Ovary (tissue), 3 donors: ENCODE results near the gene BRD4.

Experiments
- CTCF ChIP-seq, 3 donors: fragments of 450-650 bp in 2 of 3; fragments of 200-600 bp in 1 of 3; IDR thresholded peaks; one replicate each; pipeline versions ENCODE4 v1.5.1 to v1.8.0; 2016 to 2022; ENCODE audit warnings: antibody characterized with exemption in 3 of 3, mild to moderate bottlenecking in 1 of 3
- EP300 ChIP-seq: sonication (generic); formaldehyde crosslinking; IDR thresholded peaks from one replicate; pipeline ENCODE4 v1.6.1; 2017; ENCODE audit warnings: antibody characterized with exemption
- POLR2A ChIP-seq: fragments of 450-650 bp; IDR thresholded peaks from one replicate; pipeline ENCODE4 v1.6.1; 2017; ENCODE audit warnings: antibody characterized with exemption, mild to moderate bottlenecking, moderate library complexity
- donor health status: DM: no; HTN: no; CAD: no.

- TF ChIP-seq EP300: no peak
- TF ChIP-seq CTCF (IDR thresholded peaks at IDR 0.05): no peak
- TF ChIP-seq POLR2A: no peak
Measured at GRCh38 chr19:15285896-15286591, 46.3 kb downstream of the BRD4 start.
